GM12878 (cell line): ENCODE results near the gene QSOX2. TPM values are rescaled to one million over a fixed set of nuclear protein-coding genes. Genes with fewer than 3 reads are reported as not detected.
A peak's percentile ranks its signal among the peaks of the same experiment; 100 is the strongest.

ENCODE experiments used
- BACH1 ChIP-seq: fragments of 450-650 bp; IDR thresholded peaks from 2 replicates; pipeline ENCODE4 v1.6.1; 2017; ENCODE audit warnings: mild to moderate bottlenecking, borderline replicate concordance
- BRCA1 ChIP-seq: IDR thresholded peaks from 2 replicates; pipeline ENCODE4 v1.6.1; 2011; ENCODE audit warnings: low read depth, low read length, improper control_type of control experiment
- CBFB ChIP-seq: IDR thresholded peaks from 2 replicates; pipeline ENCODE4 v1.6.1; 2016; ENCODE audit warnings: antibody characterized with exemption, low read depth
- FOXM1 ChIP-seq: IDR thresholded peaks from 2 replicates; pipeline ENCODE4 v1.6.1; 2012; ENCODE audit warnings: low read depth, mild to moderate bottlenecking, inconsistent platforms, low read length, moderate library complexity
- IKZF2 ChIP-seq, 2 experiments: fragments of 450-650 bp; IDR thresholded peaks; 2 replicates each; pipeline ENCODE4 v1.6.1; 2017; ENCODE audit warnings: mild to moderate bottlenecking in 2 of 2, moderate library complexity in 2 of 2
- KDM1A ChIP-seq: fragments of 200-600 bp; sonication (generic); IDR thresholded peaks from 2 replicates; pipeline ENCODE4 v1.6.1; 2016; ENCODE audit warnings: borderline replicate concordance
- NR2F1 ChIP-seq: fragments of 450-650 bp; conservative IDR thresholded peaks from 2 replicates; pipeline ENCODE4 v1.6.1; 2017; ENCODE audit warnings: mild to moderate bottlenecking
- NRF1 ChIP-seq: conservative IDR thresholded peaks from 2 replicates; pipeline ENCODE4 v1.6.1; 2011; ENCODE audit warnings: mild to moderate bottlenecking, low read depth, low read length, improper control_type of control experiment
- RBBP5 ChIP-seq: fragments of 200-600 bp; sonication (generic); conservative IDR thresholded peaks from 2 replicates; pipeline ENCODE4 v1.6.1; 2016
- RUNX3 ChIP-seq: IDR thresholded peaks from 2 replicates; pipeline ENCODE4 v1.6.1; 2012; ENCODE audit warnings: low read length, inconsistent platforms
- SMARCA5 ChIP-seq: fragments of 450-650 bp; IDR thresholded peaks from 2 replicates; pipeline ENCODE4 v1.6.1; 2017; ENCODE audit warnings: mild to moderate bottlenecking
- SPI1 ChIP-seq: IDR thresholded peaks from 2 replicates; pipeline ENCODE4 v1.6.1; 2011; ENCODE audit warnings: low read depth, mild to moderate bottlenecking, low read length, moderate library complexity, borderline replicate concordance; ENCODE audit not compliant: insufficient read depth
- TAF1 ChIP-seq: IDR thresholded peaks from 2 replicates; pipeline ENCODE4 v1.6.1; 2011; ENCODE audit warnings: mild to moderate bottlenecking, low read depth, low read length, borderline replicate concordance
- ZNF24 ChIP-seq: fragments of 450-650 bp; IDR thresholded peaks from 2 replicates; pipeline ENCODE4 v1.6.1; 2017; ENCODE audit warnings: antibody characterized with exemption, mild to moderate bottlenecking
- polyA plus RNA-seq, 11 experiments: library from polyadenylated mRNA; depleted of rRNA in 4 of 11; unstranded in 6 of 11; stranded (reverse) in 5 of 11; fragments of >200 nt; fragmentation: Nextera tagmentation in 4 of 11; fragmentation: Illumina TruSeq in 1 of 11; extraction: Ambion mirVana in 4 of 11; extraction: Trizol in 1 of 11; gene quantifications; 1 replicate in 1 of 11; 2 replicates in 10 of 11; pipeline versions ENCODE4 v1.2.1 to v1.2.3, GENCODE V29; 2011 to 2016; ENCODE audit warnings: inconsistent platforms in 2 of 11, missing spikeins in 2 of 11, low read depth in 1 of 11
- total RNA-seq, 4 experiments: library from RNA; depleted of rRNA in 3 of 4; stranded (reverse); fragments of >200 nt in 3 of 4; fragmentation: Illumina TruSeq in 1 of 4; extraction: Trizol in 1 of 4; gene quantifications; 2 replicates each; pipeline versions ENCODE4 v1.2.1 to v1.2.3, GENCODE V29; 2013 to 2021
- TF ChIP-seq, protein P1 (sequence below): IDR thresholded peaks from 2 replicates; pipeline ENCODE4 v1.6.1; 2012; ENCODE audit warnings: mild to moderate bottlenecking, low read depth, low read length
- TF ChIP-seq, protein P2 (sequence below): fragments of 450-650 bp; IDR thresholded peaks from 2 replicates; pipeline ENCODE4 v1.6.1; 2017; ENCODE audit warnings: borderline replicate concordance
- TF ChIP-seq, protein P3 (sequence below): fragments of 450-650 bp; IDR thresholded peaks from 2 replicates; pipeline ENCODE4 v1.6.1; 2017; ENCODE audit warnings: low read depth, mild to moderate bottlenecking, moderate library complexity
- TF ChIP-seq, protein P4 (sequence below): IDR thresholded peaks from 2 replicates; pipeline ENCODE4 v1.6.1; 2012; ENCODE audit warnings: low read depth, low read length, improper control_type of control experiment
- TF ChIP-seq, protein P5 (sequence below), 3 experiments: IDR thresholded peaks in 2 of 3; conservative IDR thresholded peaks in 1 of 3; 2 replicates each; pipeline ENCODE4 v1.5.1; 2011; ENCODE audit warnings: low read depth in 3 of 3, low read length in 3 of 3, mild to moderate bottlenecking in 3 of 3, control low read depth in 2 of 3, moderate library complexity in 2 of 3, inconsistent platforms in 1 of 3, mixed read lengths in 1 of 3; ENCODE audit not compliant: control insufficient read depth in 2 of 3, insufficient read depth in 1 of 3; ENCODE audit errors: extremely low read depth in 1 of 3

Gene QSOX2
- total and polyA plus RNA-seq, 10 of the 15 experiments (the other 5 are each of a cell fraction or from before 2014, with no cell fraction given): 0.34 to 16.1 (median 8.2) TPM

DNA sequence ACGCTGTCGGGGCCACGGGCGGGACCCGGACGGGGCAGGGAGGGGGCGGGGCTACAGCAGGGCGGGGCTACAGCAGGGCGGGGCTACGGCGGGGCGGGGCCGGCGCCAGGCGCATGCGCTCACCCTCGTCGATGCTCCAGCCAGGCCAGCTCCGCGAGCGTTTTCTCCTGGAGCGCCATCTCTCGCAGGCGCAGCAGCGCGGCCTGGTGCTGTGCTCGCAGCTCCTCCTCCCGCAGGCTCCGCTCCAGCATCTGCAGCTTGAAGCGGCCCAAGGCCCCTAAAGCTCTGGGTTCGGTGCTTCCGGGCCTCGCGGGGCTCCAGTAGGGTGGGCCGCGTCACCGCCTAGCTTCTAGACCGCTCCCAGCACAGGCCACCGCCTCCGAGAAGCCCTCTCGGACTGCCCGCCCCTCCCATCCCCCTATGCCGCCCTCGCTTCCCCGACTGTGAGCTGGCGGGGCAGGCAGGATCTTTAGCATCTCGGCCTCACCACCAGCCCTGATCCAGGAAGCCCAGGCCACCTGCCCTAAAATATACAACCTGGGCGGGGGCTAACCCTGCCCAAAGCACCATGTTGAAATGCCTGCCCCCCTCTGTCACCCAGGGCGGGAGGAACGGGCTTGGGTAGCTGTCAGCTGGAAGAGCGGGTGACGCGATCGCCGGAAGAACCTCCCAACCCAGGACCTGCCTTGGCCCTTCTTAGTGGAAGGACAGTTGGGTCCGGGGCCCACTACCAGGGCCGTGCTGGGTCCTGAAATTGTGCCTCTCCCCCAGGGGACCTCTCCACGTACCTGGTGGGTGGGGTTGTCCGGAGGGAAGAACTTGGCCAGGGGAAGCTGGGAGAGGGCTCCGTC, 21.9 kb upstream of the QSOX2 start (continued):
- TF ChIP-seq TAF1 (peak; percentile 45; the same call in 1 of the 2 replicates), SPI1 (no peak), FOXM1 (no peak), NRF1 (peak; percentile 47), IKZF2 (IDR thresholded peaks at IDR 0.05) (no peak), CBFB (no peak), BACH1 (peak; percentile 81; the same call in 1 of the 2 replicates), BRCA1 (no peak), RBBP5 (no peak), RUNX3 (no peak), NR2F1 (0 out of 2 replicates have a peak, but pooled peaks have one; percentile 31), SMARCA5 (peak; percentile 99), ZNF24 (no peak), KDM1A (no peak)
- TF ChIP-seq, protein P1, sequence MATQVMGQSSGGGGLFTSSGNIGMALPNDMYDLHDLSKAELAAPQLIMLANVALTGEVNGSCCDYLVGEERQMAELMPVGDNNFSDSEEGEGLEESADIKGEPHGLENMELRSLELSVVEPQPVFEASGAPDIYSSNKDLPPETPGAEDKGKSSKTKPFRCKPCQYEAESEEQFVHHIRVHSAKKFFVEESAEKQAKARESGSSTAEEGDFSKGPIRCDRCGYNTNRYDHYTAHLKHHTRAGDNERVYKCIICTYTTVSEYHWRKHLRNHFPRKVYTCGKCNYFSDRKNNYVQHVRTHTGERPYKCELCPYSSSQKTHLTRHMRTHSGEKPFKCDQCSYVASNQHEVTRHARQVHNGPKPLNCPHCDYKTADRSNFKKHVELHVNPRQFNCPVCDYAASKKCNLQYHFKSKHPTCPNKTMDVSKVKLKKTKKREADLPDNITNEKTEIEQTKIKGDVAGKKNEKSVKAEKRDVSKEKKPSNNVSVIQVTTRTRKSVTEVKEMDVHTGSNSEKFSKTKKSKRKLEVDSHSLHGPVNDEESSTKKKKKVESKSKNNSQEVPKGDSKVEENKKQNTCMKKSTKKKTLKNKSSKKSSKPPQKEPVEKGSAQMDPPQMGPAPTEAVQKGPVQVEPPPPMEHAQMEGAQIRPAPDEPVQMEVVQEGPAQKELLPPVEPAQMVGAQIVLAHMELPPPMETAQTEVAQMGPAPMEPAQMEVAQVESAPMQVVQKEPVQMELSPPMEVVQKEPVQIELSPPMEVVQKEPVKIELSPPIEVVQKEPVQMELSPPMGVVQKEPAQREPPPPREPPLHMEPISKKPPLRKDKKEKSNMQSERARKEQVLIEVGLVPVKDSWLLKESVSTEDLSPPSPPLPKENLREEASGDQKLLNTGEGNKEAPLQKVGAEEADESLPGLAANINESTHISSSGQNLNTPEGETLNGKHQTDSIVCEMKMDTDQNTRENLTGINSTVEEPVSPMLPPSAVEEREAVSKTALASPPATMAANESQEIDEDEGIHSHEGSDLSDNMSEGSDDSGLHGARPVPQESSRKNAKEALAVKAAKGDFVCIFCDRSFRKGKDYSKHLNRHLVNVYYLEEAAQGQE: no peak
- TF ChIP-seq, protein P2, sequence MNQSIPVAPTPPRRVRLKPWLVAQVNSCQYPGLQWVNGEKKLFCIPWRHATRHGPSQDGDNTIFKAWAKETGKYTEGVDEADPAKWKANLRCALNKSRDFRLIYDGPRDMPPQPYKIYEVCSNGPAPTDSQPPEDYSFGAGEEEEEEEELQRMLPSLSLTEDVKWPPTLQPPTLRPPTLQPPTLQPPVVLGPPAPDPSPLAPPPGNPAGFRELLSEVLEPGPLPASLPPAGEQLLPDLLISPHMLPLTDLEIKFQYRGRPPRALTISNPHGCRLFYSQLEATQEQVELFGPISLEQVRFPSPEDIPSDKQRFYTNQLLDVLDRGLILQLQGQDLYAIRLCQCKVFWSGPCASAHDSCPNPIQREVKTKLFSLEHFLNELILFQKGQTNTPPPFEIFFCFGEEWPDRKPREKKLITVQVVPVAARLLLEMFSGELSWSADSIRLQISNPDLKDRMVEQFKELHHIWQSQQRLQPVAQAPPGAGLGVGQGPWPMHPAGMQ: no peak
- TF ChIP-seq, protein P3, sequence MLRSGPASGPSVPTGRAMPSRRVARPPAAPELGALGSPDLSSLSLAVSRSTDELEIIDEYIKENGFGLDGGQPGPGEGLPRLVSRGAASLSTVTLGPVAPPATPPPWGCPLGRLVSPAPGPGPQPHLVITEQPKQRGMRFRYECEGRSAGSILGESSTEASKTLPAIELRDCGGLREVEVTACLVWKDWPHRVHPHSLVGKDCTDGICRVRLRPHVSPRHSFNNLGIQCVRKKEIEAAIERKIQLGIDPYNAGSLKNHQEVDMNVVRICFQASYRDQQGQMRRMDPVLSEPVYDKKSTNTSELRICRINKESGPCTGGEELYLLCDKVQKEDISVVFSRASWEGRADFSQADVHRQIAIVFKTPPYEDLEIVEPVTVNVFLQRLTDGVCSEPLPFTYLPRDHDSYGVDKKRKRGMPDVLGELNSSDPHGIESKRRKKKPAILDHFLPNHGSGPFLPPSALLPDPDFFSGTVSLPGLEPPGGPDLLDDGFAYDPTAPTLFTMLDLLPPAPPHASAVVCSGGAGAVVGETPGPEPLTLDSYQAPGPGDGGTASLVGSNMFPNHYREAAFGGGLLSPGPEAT: no peak
- TF ChIP-seq, protein P4, sequence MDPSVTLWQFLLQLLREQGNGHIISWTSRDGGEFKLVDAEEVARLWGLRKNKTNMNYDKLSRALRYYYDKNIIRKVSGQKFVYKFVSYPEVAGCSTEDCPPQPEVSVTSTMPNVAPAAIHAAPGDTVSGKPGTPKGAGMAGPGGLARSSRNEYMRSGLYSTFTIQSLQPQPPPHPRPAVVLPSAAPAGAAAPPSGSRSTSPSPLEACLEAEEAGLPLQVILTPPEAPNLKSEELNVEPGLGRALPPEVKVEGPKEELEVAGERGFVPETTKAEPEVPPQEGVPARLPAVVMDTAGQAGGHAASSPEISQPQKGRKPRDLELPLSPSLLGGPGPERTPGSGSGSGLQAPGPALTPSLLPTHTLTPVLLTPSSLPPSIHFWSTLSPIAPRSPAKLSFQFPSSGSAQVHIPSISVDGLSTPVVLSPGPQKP: no peak
- TF ChIP-seq, protein P5, sequence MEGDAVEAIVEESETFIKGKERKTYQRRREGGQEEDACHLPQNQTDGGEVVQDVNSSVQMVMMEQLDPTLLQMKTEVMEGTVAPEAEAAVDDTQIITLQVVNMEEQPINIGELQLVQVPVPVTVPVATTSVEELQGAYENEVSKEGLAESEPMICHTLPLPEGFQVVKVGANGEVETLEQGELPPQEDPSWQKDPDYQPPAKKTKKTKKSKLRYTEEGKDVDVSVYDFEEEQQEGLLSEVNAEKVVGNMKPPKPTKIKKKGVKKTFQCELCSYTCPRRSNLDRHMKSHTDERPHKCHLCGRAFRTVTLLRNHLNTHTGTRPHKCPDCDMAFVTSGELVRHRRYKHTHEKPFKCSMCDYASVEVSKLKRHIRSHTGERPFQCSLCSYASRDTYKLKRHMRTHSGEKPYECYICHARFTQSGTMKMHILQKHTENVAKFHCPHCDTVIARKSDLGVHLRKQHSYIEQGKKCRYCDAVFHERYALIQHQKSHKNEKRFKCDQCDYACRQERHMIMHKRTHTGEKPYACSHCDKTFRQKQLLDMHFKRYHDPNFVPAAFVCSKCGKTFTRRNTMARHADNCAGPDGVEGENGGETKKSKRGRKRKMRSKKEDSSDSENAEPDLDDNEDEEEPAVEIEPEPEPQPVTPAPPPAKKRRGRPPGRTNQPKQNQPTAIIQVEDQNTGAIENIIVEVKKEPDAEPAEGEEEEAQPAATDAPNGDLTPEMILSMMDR (IDR thresholded peaks at IDR 0.05 in 2 of 3, conservative IDR thresholded peaks at IDR 0.05 in 1 of 3; ENCODE audit: control insufficient read depth in 2 of 3, extremely low read depth in 1 of 3, insufficient read depth in 1 of 3, low read depth in 3 of 3, low read length in 3 of 3): peak; percentile 14 to 54 (median 19); a peak in 3 of 6 replicates
